ENCODE measurements around the gene IBA57. TPM values are rescaled to one million over a fixed set of nuclear protein-coding genes. Genes with fewer than 3 reads are reported as not detected.

IBA57 gene
- total and polyA plus RNA-seq, 2 of the 8 experiments (the other 6 are each of a cell fraction or from before 2014, with no cell fraction given), result 2.6 to 5.9 TPM

- FAIRE-seq, result no peak
- POLR2A ChIA-PET (ENCODE audit: partially characterized antibody), result interaction anchor here (0.7 to 2.2 kb wide), 2 partner anchors 11 to 50 kb away, joined by 3 to 9 read pairs; no protein-coding TSS in a partner anchor
- H3K14ac ChIP-seq (ENCODE audit: insufficient read length), result no peak overlapping the region
- WGBS, 2 experiments (ENCODE audit: extremely low coverage in 1 of 2, insufficient coverage in 1 of 2, insufficient read length in 1 of 2, insufficient replicate concordance in 2 of 2, low coverage in 1 of 2, low lambda C conversion rate in 2 of 2, missing lambda C conversion rate in 1 of 2), result 84% methylated on average over 5 of the region's 5 CpGs; no CpG with 5 or more reads in 1 of the 2 experiments
- no peak overlapping the region for H3K4ac ChIP-seq (replicated peaks; ENCODE audit: insufficient read length, low read depth, low read length)
- H3K56ac ChIP-seq (replicated peaks; ENCODE audit: insufficient read length, low read depth, low read length), result no peak overlapping the region
- no peaks in the 10 kb centered on the region for H3K36me3 ChIP-seq (ENCODE audit: control insufficient read depth in 2 of 4, insufficient read depth in 4 of 4, low read length in 3 of 4)
- H2BK20ac ChIP-seq (ENCODE audit: low read length), result no peak overlapping the region
- H2BK5ac ChIP-seq (ENCODE audit: low read depth, low read length), result no peak overlapping the region
- peaks cover 14 to 19% of the 10 kb centered on the region in 2 experiments for H3K9me3 ChIP-seq (ENCODE audit: insufficient read depth in 2 of 2, low read depth in 1 of 2, low read length in 1 of 2)
- no peaks in the 10 kb centered on the region for H3K4me1 ChIP-seq (replicated peaks in 1 of 4; ENCODE audit: control insufficient read depth in 3 of 4, insufficient read depth in 4 of 4, low read length in 3 of 4)
- H2AK5ac ChIP-seq (ENCODE audit: low read depth, low read length), result no peak overlapping the region
- no peak overlapping the region for H2BK12ac ChIP-seq (ENCODE audit: low read depth, low read length)
- H3K79me2 ChIP-seq (ENCODE audit: control insufficient read depth in 1 of 2, insufficient read depth in 2 of 2, low read length in 2 of 2), result no peaks in the 10 kb centered on the region
- H2BK15ac ChIP-seq (ENCODE audit: low read length), result no peak overlapping the region
- no peaks in the 10 kb centered on the region for H3K79me1 ChIP-seq (ENCODE audit: low read depth, low read length)
- no peaks in the 10 kb centered on the region for H3K23me2 ChIP-seq (ENCODE audit: low read depth, low read length)
- H4K20me1 ChIP-seq (replicated peaks in 1 of 2; ENCODE audit: control insufficient read depth in 1 of 2, insufficient read depth in 2 of 2, low read length in 2 of 2), result no peaks in the 10 kb centered on the region
- no peak overlapping the region for H3K23ac ChIP-seq (ENCODE audit: insufficient read length)
- H3K27ac ChIP-seq (ENCODE audit: low read depth, low read length), result no peak overlapping the region
- H4K91ac ChIP-seq (replicated peaks; ENCODE audit: insufficient read length, low read length), result no peak overlapping the region
- H2AFZ ChIP-seq (ENCODE audit: low read length), result no peak overlapping the region
- no peak for DNase-seq (ENCODE audit: low read depth in 1 of 2, low spot score in 2 of 2)
- CTCF ChIA-PET (ENCODE audit: partially characterized antibody), result interaction anchor here (1.0 to 2.5 kb wide), 3 partner anchors 9 to 201 kb away, joined by 3 to 11 read pairs (median 4); no protein-coding TSS in a partner anchor
- H3K4me2 ChIP-seq (ENCODE audit: insufficient read depth in 1 of 2, low read depth in 2 of 2, low read length in 2 of 2), result no peak overlapping the region
- no peak overlapping the region for H3K9ac ChIP-seq (replicated peaks in 1 of 4; ENCODE audit: extremely low read depth in 1 of 4, low read depth in 3 of 4, low read length in 3 of 4)
- no peak overlapping the region for H4K8ac ChIP-seq (ENCODE audit: extremely low read depth, insufficient read depth, low read length)
- TF ChIP-seq PHF8 (conservative IDR thresholded peaks at IDR 0.05; ENCODE audit: low read depth, low read length) (no peak), BACH1 (IDR thresholded peaks at IDR 0.05; ENCODE audit: low read length) (no peak), ATF2 (IDR thresholded peaks at IDR 0.05; ENCODE audit: low read length) (no peak), YY1 (IDR thresholded peaks at IDR 0.05; ENCODE audit: low read depth, low read length) (no peak), RXRA (IDR thresholded peaks at IDR 0.05; ENCODE audit: insufficient read depth, low read depth, low read length) (no peak), TAF7 (optimal IDR thresholded peaks at IDR 0.05; ENCODE audit: borderline replicate concordance, low read depth, low read length) (no peak), CBX8 (IDR thresholded peaks at IDR 0.05; ENCODE audit: borderline replicate concordance, low read depth, low read length) (no peak), FOSL1 (IDR thresholded peaks at IDR 0.05; ENCODE audit: insufficient read depth, low read depth, low read length) (no peak)
- H3K4me3 ChIP-seq (ENCODE audit: extremely low read depth in 1 of 4, insufficient read depth in 2 of 4, low read depth in 3 of 4, low read length in 4 of 4), result no peak overlapping the region
- no peaks in the 10 kb centered on the region; a peak in 3 of 7 replicates for H3K27me3 ChIP-seq (replicated peaks in 1 of 4; ENCODE audit: control insufficient read depth in 3 of 4, extremely low read depth in 1 of 4, insufficient read depth in 3 of 4, low read length in 3 of 4)
- no peak overlapping the region for H4K5ac ChIP-seq (ENCODE audit: insufficient read length, low read depth, low read length)
- no peak overlapping the region for H2BK120ac ChIP-seq (replicated peaks; ENCODE audit: low read depth, low read length)
- H3K18ac ChIP-seq (ENCODE audit: extremely low read depth, low read length), result no peak overlapping the region
Measured at GRCh38 chr1:228120857-228121489, 44.6 kb upstream of the IBA57 start.
